Loucy (cell line): ENCODE results near the gene FAM89B.

ENCODE experiments used
- CTCF ChIP-seq: fragments of 200-600 bp; sonication (generic); conservative IDR thresholded peaks from 2 replicates; pipeline ENCODE4 v1.5.1; 2014; ENCODE audit warnings: mild to moderate bottlenecking, antibody characterized with exemption, low read length
- EZH2phosphoT487 ChIP-seq: fragments of 200-600 bp; IDR thresholded peaks from 2 replicates; pipeline ENCODE4 v1.6.1; 2018; ENCODE audit warnings: antibody characterized with exemption, mild to moderate bottlenecking, moderate library complexity, borderline replicate concordance

GRCh38 chr11:65613091-65613928 lies 41.0 kb downstream of the FAM89B start:
- no peak for TF ChIP-seq CTCF
- no peak for TF ChIP-seq EZH2phosphoT487
